Astrocyte (in vitro differentiated cells and primary cell): Measurements from ENCODE around the gene TTLL5.

Experiments
- CTCF ChIP-seq: IDR thresholded peaks from 2 replicates; pipeline ENCODE4 v1.5.1; 2011; ENCODE audit warnings: low read depth, mild to moderate bottlenecking, inconsistent platforms, low read length, moderate library complexity; ENCODE audit not compliant: insufficient read depth
- EZH2 ChIP-seq: IDR thresholded peaks from 2 replicates; pipeline ENCODE4 v1.6.1; 2012; ENCODE audit warnings: mild to moderate bottlenecking, low read length, inconsistent platforms; ENCODE audit not compliant: insufficient read depth

- no peak for TF ChIP-seq CTCF
- TF ChIP-seq EZH2, result no peak
Observed at GRCh38 chr14:75803765-75804164, 142.7 kb downstream of the TTLL5 start.
